Measurements from ENCODE around the gene TRPM3.

Gene TRPM3

GRCh38 chr9:70603020-70603411, 518.4 kb downstream of the TRPM3 start:
- Histone ChIP-seq H3K4me3 (ENCODE audit: low read depth in 1 of 2, low read length in 2 of 2) (no peak overlapping the region), H3K9me3 (ENCODE audit: control insufficient read depth in 1 of 2, low read length in 2 of 2) (no peaks in the 10 kb centered on the region), H3K27me3 (ENCODE audit: low read depth, low read length) (no peaks in the 10 kb centered on the region), H3K4me1 (ENCODE audit: control insufficient read depth in 1 of 2, insufficient read depth in 2 of 2, low read length in 2 of 2) (peaks cover 4 to 9% of the 10 kb centered on the region in 2 donors), H3K27ac (ENCODE audit: low read length) (peak overlapping the region; percentile 90), H3K36me3 (ENCODE audit: control insufficient read depth in 1 of 2, insufficient read depth in 2 of 2, low read length in 2 of 2) (peaks cover 0 to 19% of the 10 kb centered on the region in 2 donors)

- H3K4me1 ChIP-seq (ENCODE audit: control insufficient read depth in 1 of 2, insufficient read depth in 2 of 2, low read length in 2 of 2) = peaks cover 4 to 9% of the 10 kb centered on the region in 2 donors
- peak overlapping the region; percentile 90 for H3K27ac ChIP-seq (ENCODE audit: low read length)
- H3K27me3 ChIP-seq (ENCODE audit: low read depth, low read length) = no peaks in the 10 kb centered on the region
- H3K36me3 ChIP-seq (ENCODE audit: control insufficient read depth in 1 of 2, insufficient read depth in 2 of 2, low read length in 2 of 2) = peaks cover 0 to 19% of the 10 kb centered on the region in 2 donors
- H3K9me3 ChIP-seq (ENCODE audit: control insufficient read depth in 1 of 2, low read length in 2 of 2) = no peaks in the 10 kb centered on the region
- H3K4me3 ChIP-seq (ENCODE audit: low read depth in 1 of 2, low read length in 2 of 2) = peak overlapping the region; percentile 12 to 32
Observed at GRCh38 chr9:70602321-70603019, 519.0 kb downstream of the TRPM3 start.

GRCh38 chr9:70601000-70601951, 520.1 kb downstream of the TRPM3 start:
- Histone ChIP-seq H3K36me3 (ENCODE audit: control insufficient read depth in 1 of 2, insufficient read depth in 2 of 2, low read length in 2 of 2) (peaks cover 0 to 19% of the 10 kb centered on the region in 2 donors), H3K4me3 (ENCODE audit: low read depth in 1 of 2, low read length in 2 of 2) (peak overlapping the region in 1 of 2 donors; percentile 32), H3K4me1 (ENCODE audit: control insufficient read depth in 1 of 2, insufficient read depth in 2 of 2, low read length in 2 of 2) (peaks cover 4 to 9% of the 10 kb centered on the region in 2 donors), H3K27ac (ENCODE audit: low read length) (peak overlapping the region; percentile 90), H3K9me3 (ENCODE audit: control insufficient read depth in 1 of 2, low read length in 2 of 2) (no peaks in the 10 kb centered on the region), H3K27me3 (ENCODE audit: low read depth, low read length) (no peaks in the 10 kb centered on the region)

GRCh38 chr9:70600506-70600905, 520.9 kb downstream of the TRPM3 start:
- Histone ChIP-seq H3K4me3 (ENCODE audit: low read depth in 1 of 2, low read length in 2 of 2) (peak overlapping the region in 1 of 2 donors; percentile 32), H3K27ac (ENCODE audit: low read length) (peak overlapping the region; percentile 90), H3K36me3 (ENCODE audit: control insufficient read depth in 1 of 2, insufficient read depth in 2 of 2, low read length in 2 of 2) (peaks cover 0 to 19% of the 10 kb centered on the region in 2 donors), H3K27me3 (ENCODE audit: low read depth, low read length) (no peaks in the 10 kb centered on the region), H3K9me3 (ENCODE audit: control insufficient read depth in 1 of 2, low read length in 2 of 2) (no peaks in the 10 kb centered on the region), H3K4me1 (ENCODE audit: control insufficient read depth in 1 of 2, insufficient read depth in 2 of 2, low read length in 2 of 2) (peaks cover 4 to 9% of the 10 kb centered on the region in 2 donors)

- Histone ChIP-seq H3K4me3 (ENCODE audit: low read depth in 1 of 2, low read length in 2 of 2) (no peak overlapping the region), H3K27me3 (ENCODE audit: low read depth, low read length) (no peaks in the 10 kb centered on the region), H3K27ac (ENCODE audit: low read length) (no peak overlapping the region), H3K36me3 (ENCODE audit: control insufficient read depth in 1 of 2, insufficient read depth in 2 of 2, low read length in 2 of 2) (peaks cover 0 to 19% of the 10 kb centered on the region in 2 donors), H3K4me1 (ENCODE audit: control insufficient read depth in 1 of 2, insufficient read depth in 2 of 2, low read length in 2 of 2) (peaks cover 4 to 9% of the 10 kb centered on the region in 2 donors), H3K9me3 (ENCODE audit: control insufficient read depth in 1 of 2, low read length in 2 of 2) (no peaks in the 10 kb centered on the region)
Observed at GRCh38 chr9:70597886-70598285, 523.5 kb downstream of the TRPM3 start.

- no peaks in the 10 kb centered on the region for H3K9me3 ChIP-seq (ENCODE audit: control insufficient read depth in 1 of 2, low read length in 2 of 2)
- H3K4me3 ChIP-seq (ENCODE audit: low read depth in 1 of 2, low read length in 2 of 2) = no peak overlapping the region
- H3K4me1 ChIP-seq (ENCODE audit: control insufficient read depth in 1 of 2, insufficient read depth in 2 of 2, low read length in 2 of 2) = no peaks in the 10 kb centered on the region
- H3K36me3 ChIP-seq (ENCODE audit: control insufficient read depth in 1 of 2, insufficient read depth in 2 of 2, low read length in 2 of 2) = peaks cover 0 to under 1% of the 10 kb centered on the region in 2 donors
- H3K27ac ChIP-seq (ENCODE audit: low read length) = no peak overlapping the region
- no peaks in the 10 kb centered on the region for H3K27me3 ChIP-seq (ENCODE audit: low read depth, low read length)
Observed at GRCh38 chr9:70595211-70595610, 526.2 kb downstream of the TRPM3 start.

GRCh38 chr9:70594386-70594944, 527.0 kb downstream of the TRPM3 start:
- Histone ChIP-seq H3K9me3 (ENCODE audit: control insufficient read depth in 1 of 2, low read length in 2 of 2) (no peaks in the 10 kb centered on the region), H3K4me3 (ENCODE audit: low read depth in 1 of 2, low read length in 2 of 2) (no peak overlapping the region), H3K4me1 (ENCODE audit: control insufficient read depth in 1 of 2, insufficient read depth in 2 of 2, low read length in 2 of 2) (no peaks in the 10 kb centered on the region), H3K27ac (ENCODE audit: low read length) (peak overlapping the region; percentile 1), H3K27me3 (ENCODE audit: low read depth, low read length) (no peaks in the 10 kb centered on the region), H3K36me3 (ENCODE audit: control insufficient read depth in 1 of 2, insufficient read depth in 2 of 2, low read length in 2 of 2) (no peaks in the 10 kb centered on the region)

- H3K27me3 ChIP-seq (ENCODE audit: low read depth, low read length) = no peaks in the 10 kb centered on the region
- H3K36me3 ChIP-seq (ENCODE audit: control insufficient read depth in 1 of 2, insufficient read depth in 2 of 2, low read length in 2 of 2) = no peaks in the 10 kb centered on the region
- H3K9me3 ChIP-seq (ENCODE audit: control insufficient read depth in 1 of 2, low read length in 2 of 2) = no peaks in the 10 kb centered on the region
- peaks cover 0 to 3% of the 10 kb centered on the region in 2 donors for H3K4me1 ChIP-seq (ENCODE audit: control insufficient read depth in 1 of 2, insufficient read depth in 2 of 2, low read length in 2 of 2)
- H3K4me3 ChIP-seq (ENCODE audit: low read depth in 1 of 2, low read length in 2 of 2) = no peak overlapping the region
- no peak overlapping the region for H3K27ac ChIP-seq (ENCODE audit: low read length)
Observed at GRCh38 chr9:70593241-70593640, 528.2 kb downstream of the TRPM3 start.

- no peaks in the 10 kb centered on the region for H3K27me3 ChIP-seq (ENCODE audit: low read depth, low read length)
- H3K36me3 ChIP-seq (ENCODE audit: control insufficient read depth in 1 of 2, insufficient read depth in 2 of 2, low read length in 2 of 2) = no peaks in the 10 kb centered on the region
- no peak overlapping the region for H3K4me3 ChIP-seq (ENCODE audit: low read depth in 1 of 2, low read length in 2 of 2)
- peaks cover 13 to 20% of the 10 kb centered on the region in 2 donors for H3K4me1 ChIP-seq (ENCODE audit: control insufficient read depth in 1 of 2, insufficient read depth in 2 of 2, low read length in 2 of 2)
- H3K27ac ChIP-seq (ENCODE audit: low read length) = peak overlapping the region; percentile 88
- H3K9me3 ChIP-seq (ENCODE audit: control insufficient read depth in 1 of 2, low read length in 2 of 2) = no peaks in the 10 kb centered on the region
Observed at GRCh38 chr9:70590315-70590677, 531.1 kb downstream of the TRPM3 start.

GRCh38 chr9:70589571-70590314, 531.7 kb downstream of the TRPM3 start:
- Histone ChIP-seq H3K4me3 (ENCODE audit: low read depth in 1 of 2, low read length in 2 of 2) (no peak overlapping the region), H3K36me3 (ENCODE audit: control insufficient read depth in 1 of 2, insufficient read depth in 2 of 2, low read length in 2 of 2) (no peaks in the 10 kb centered on the region), H3K9me3 (ENCODE audit: control insufficient read depth in 1 of 2, low read length in 2 of 2) (no peaks in the 10 kb centered on the region), H3K27ac (ENCODE audit: low read length) (peak overlapping the region; percentile 88), H3K27me3 (ENCODE audit: low read depth, low read length) (no peaks in the 10 kb centered on the region), H3K4me1 (ENCODE audit: control insufficient read depth in 1 of 2, insufficient read depth in 2 of 2, low read length in 2 of 2) (peaks cover 13 to 20% of the 10 kb centered on the region in 2 donors)

All from muscle layer of duodenum (tissue), 2 donors.